ENCODE data around the gene EPB41L4B. TPM values are rescaled to one million over a fixed set of nuclear protein-coding genes. Genes with fewer than 3 reads are reported as not detected.

The EPB41L4B gene
- total and polyA plus RNA-seq, 2 of the 13 experiments (the other 11 are each of a cell fraction or from before 2014, with no cell fraction given) = 17.6 to 22.1 TPM

DNA sequence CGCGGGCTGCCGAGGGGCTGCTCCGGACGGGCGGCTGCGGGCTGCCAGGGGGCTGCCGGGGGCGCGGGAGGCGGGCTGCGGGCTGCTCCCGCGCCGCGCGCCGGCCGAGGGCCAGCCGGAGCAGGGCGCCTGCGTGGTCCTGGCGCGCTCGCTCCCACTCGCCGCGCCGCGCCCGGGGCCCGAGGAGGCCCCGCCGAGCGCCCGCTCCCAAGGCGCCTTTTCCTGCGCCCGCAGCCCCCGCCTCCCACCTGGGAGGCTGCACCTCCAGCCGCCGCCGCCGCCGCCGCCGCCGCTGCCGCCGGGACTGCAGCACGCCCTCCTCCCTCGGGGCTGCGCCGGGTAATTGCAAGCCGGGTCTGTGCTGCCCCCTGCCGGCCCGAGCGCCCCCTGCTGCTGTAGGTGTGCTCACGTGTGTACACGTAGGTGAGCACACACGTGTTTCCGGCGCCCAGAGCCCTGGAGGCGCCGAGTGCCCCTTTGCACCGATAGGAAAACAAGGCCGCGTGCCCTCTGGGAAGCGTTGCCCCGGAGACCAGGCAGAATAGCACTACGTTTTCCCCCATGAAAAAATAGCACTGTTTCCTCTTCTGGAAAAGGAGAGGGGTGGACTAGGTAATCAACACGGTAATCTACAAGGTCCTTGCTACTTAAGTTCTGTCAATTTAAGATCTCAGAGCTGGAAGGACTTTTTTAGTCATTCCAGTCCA is at the start of gene EPB41L4B (continued):
- TF ChIP-seq ZNF326 (CRISPR knock-in tag; IDR thresholded peaks at IDR 0.05; ENCODE audit: borderline replicate concordance) (no peak), CCAR2 (optimal IDR thresholded peaks at IDR 0.05; ENCODE audit: low read depth, low read length) (no peak), TEAD2 (CRISPR knock-in tag; IDR thresholded peaks at IDR 0.05) (no peak), NPAS2 (CRISPR knock-in tag; IDR thresholded peaks at IDR 0.05; ENCODE audit: borderline replicate concordance) (no peak), THYN1 (CRISPR knock-in tag; IDR thresholded peaks at IDR 0.05; ENCODE audit: borderline replicate concordance, low read depth) (no peak), ZNF891 (CRISPR knock-in tag; IDR thresholded peaks at IDR 0.05) (peak; percentile 74; the same call in 1 of the 2 replicates), STAT5B (CRISPR knock-in tag; IDR thresholded peaks at IDR 0.05) (0 out of 2 replicates have a peak, but pooled peaks have one; percentile 21), SOX5 (CRISPR knock-in tag; IDR thresholded peaks at IDR 0.05; ENCODE audit: borderline replicate concordance) (peak; percentile 86), ZNF780A (CRISPR knock-in tag; IDR thresholded peaks at IDR 0.05) (peak; percentile 47; the same call in 1 of the 2 replicates), ISL2 (CRISPR knock-in tag; IDR thresholded peaks at IDR 0.05) (peak; percentile 64), ATRX (CRISPR knock-in tag; IDR thresholded peaks at IDR 0.05; ENCODE audit: borderline replicate concordance) (no peak), ZNF569 (CRISPR knock-in tag; IDR thresholded peaks at IDR 0.05; ENCODE audit: borderline replicate concordance) (no peak), ZNF263 (CRISPR knock-in tag; IDR thresholded peaks at IDR 0.05) (peak; percentile 92), ZNF792 (CRISPR knock-in tag; IDR thresholded peaks at IDR 0.05) (peak; percentile 97), NAIF1 (CRISPR knock-in tag; IDR thresholded peaks at IDR 0.05; ENCODE audit: borderline replicate concordance) (no peak), ZNF577 (CRISPR knock-in tag; IDR thresholded peaks at IDR 0.05; ENCODE audit: borderline replicate concordance, low read depth) (no peak), ARNTL (CRISPR knock-in tag; IDR thresholded peaks at IDR 0.05) (peak; percentile 98), ARHGAP35 (CRISPR knock-in tag; IDR thresholded peaks at IDR 0.05; ENCODE audit: borderline replicate concordance) (peak; percentile 95), POLR2A (IDR thresholded peaks at IDR 0.05; ENCODE audit: insufficient read depth in 1 of 2, low read depth in 2 of 2, low read length in 2 of 2) (no peak), ZNF737 (CRISPR knock-in tag; IDR thresholded peaks at IDR 0.05; ENCODE audit: borderline replicate concordance) (no peak)
- TF ChIP-seq, protein P1, sequence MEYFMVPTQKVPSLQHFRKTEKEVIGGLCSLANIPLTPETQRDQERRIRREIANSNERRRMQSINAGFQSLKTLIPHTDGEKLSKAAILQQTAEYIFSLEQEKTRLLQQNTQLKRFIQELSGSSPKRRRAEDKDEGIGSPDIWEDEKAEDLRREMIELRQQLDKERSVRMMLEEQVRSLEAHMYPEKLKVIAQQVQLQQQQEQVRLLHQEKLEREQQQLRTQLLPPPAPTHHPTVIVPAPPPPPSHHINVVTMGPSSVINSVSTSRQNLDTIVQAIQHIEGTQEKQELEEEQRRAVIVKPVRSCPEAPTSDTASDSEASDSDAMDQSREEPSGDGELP (IDR thresholded peaks at IDR 0.05; ENCODE audit: borderline replicate concordance, low read depth) = peak; percentile 76
- TF ChIP-seq, protein P2, sequence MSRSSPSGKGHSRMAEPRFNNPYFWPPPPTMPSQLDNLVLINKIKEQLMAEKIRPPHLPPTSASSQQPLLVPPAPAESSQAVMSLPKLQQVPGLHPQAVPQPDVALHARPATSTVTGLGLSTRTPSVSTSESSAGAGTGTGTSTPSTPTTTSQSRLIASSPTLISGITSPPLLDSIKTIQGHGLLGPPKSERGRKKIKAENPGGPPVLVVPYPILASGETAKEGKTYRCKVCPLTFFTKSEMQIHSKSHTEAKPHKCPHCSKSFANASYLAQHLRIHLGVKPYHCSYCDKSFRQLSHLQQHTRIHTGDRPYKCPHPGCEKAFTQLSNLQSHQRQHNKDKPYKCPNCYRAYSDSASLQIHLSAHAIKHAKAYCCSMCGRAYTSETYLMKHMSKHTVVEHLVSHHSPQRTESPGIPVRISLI (CRISPR knock-in tag; IDR thresholded peaks at IDR 0.05; ENCODE audit: borderline replicate concordance) = peak; percentile 65; the same call in 1 of the 2 replicates
- TF ChIP-seq, protein P3, sequence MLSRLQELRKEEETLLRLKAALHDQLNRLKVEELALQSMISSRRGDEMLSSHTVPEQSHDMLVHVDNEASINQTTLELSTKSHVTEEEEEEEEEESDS (CRISPR knock-in tag; IDR thresholded peaks at IDR 0.05; ENCODE audit: borderline replicate concordance) = 0 out of 2 replicates have a peak, but pooled peaks have one; percentile 49
- TF ChIP-seq, protein P4, sequence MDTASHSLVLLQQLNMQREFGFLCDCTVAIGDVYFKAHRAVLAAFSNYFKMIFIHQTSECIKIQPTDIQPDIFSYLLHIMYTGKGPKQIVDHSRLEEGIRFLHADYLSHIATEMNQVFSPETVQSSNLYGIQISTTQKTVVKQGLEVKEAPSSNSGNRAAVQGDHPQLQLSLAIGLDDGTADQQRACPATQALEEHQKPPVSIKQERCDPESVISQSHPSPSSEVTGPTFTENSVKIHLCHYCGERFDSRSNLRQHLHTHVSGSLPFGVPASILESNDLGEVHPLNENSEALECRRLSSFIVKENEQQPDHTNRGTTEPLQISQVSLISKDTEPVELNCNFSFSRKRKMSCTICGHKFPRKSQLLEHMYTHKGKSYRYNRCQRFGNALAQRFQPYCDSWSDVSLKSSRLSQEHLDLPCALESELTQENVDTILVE (CRISPR knock-in tag; IDR thresholded peaks at IDR 0.05) = peak; percentile 77
- TF ChIP-seq, protein P5, sequence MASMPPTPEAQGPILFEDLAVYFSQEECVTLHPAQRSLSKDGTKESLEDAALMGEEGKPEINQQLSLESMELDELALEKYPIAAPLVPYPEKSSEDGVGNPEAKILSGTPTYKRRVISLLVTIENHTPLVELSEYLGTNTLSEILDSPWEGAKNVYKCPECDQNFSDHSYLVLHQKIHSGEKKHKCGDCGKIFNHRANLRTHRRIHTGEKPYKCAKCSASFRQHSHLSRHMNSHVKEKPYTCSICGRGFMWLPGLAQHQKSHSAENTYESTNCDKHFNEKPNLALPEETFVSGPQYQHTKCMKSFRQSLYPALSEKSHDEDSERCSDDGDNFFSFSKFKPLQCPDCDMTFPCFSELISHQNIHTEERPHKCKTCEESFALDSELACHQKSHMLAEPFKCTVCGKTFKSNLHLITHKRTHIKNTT (CRISPR knock-in tag; IDR thresholded peaks at IDR 0.05) = no peak

Measured in HepG2 (cell line).